H9 (cell line): ENCODE results near the gene PPP1CC. TPM values are rescaled to one million over a fixed set of nuclear protein-coding genes. Genes with fewer than 3 reads are reported as not detected.

Experiments used
- DNase-seq: peaks from one replicate; pipeline ENCODE4 v3.0.0-alpha.2; 2017
- H2AFZ ChIP-seq: one replicate; pipeline ENCODE4 v1.6.1; 2013; ENCODE audit warnings: mild to moderate bottlenecking, low read length, control low read depth, moderate library complexity
- H2AK5ac ChIP-seq: 2 replicates; pipeline ENCODE4 v1.6.1; 2013; ENCODE audit warnings: low read length, control low read depth, mixed read lengths; ENCODE audit not compliant: insufficient read length
- H2BK120ac ChIP-seq: one replicate; pipeline ENCODE4 v1.6.1; 2013; ENCODE audit warnings: low read depth, mild to moderate bottlenecking, low read length, control low read depth, inconsistent platforms; ENCODE audit not compliant: poor library complexity, severe bottlenecking
- H2BK12ac ChIP-seq: 2 replicates; pipeline ENCODE4 v1.6.1; 2013; ENCODE audit warnings: low read length, control low read depth, mixed read lengths, low read depth; ENCODE audit not compliant: insufficient read length
- H2BK15ac ChIP-seq: 2 replicates; pipeline ENCODE4 v1.6.1; 2013; ENCODE audit warnings: low read depth, low read length, control low read depth
- H2BK20ac ChIP-seq: one replicate; pipeline ENCODE4 v1.6.1; 2013; ENCODE audit warnings: low read depth, mild to moderate bottlenecking, low read length, control low read depth, inconsistent platforms; ENCODE audit not compliant: poor library complexity, severe bottlenecking
- H2BK5ac ChIP-seq: 2 replicates; pipeline ENCODE4 v1.6.1; 2013; ENCODE audit warnings: low read length, control low read depth, mixed read lengths; ENCODE audit not compliant: insufficient read length
- H3K14ac ChIP-seq: 2 replicates; pipeline ENCODE4 v1.6.1; 2013; ENCODE audit warnings: low read length, control low read depth; ENCODE audit not compliant: insufficient read depth
- H3K18ac ChIP-seq: 2 replicates; pipeline ENCODE4 v1.6.1; 2013; ENCODE audit warnings: low read depth, mild to moderate bottlenecking, mixed read lengths, low read length, control low read depth; ENCODE audit not compliant: insufficient read length
- H3K23ac ChIP-seq: 2 replicates; pipeline ENCODE4 v1.6.1; 2013; ENCODE audit warnings: low read length, control low read depth, mixed read lengths, low read depth; ENCODE audit not compliant: insufficient read length
- H3K23me2 ChIP-seq: 2 replicates; pipeline ENCODE4 v1.6.1; 2013; ENCODE audit warnings: low read depth, mild to moderate bottlenecking, mixed read lengths, low read length, control low read depth; ENCODE audit not compliant: insufficient read length, poor library complexity, severe bottlenecking
- H3K27ac ChIP-seq: 2 replicates; pipeline ENCODE4 v1.5.1; 2013; ENCODE audit warnings: low read length, control low read depth, mixed read lengths, low read depth; ENCODE audit not compliant: insufficient read length
- H3K27me3 ChIP-seq: 2 replicates; pipeline ENCODE4 v1.6.1; 2013; ENCODE audit warnings: low read length, control low read depth, inconsistent platforms; ENCODE audit not compliant: insufficient read depth
- H3K4ac ChIP-seq: 2 replicates; pipeline ENCODE4 v1.6.1; 2013; ENCODE audit warnings: low read depth, mild to moderate bottlenecking, control low read depth, inconsistent platforms, low read length, moderate library complexity
- H3K4me1 ChIP-seq: 2 replicates; pipeline ENCODE4 v1.6.1; 2013; ENCODE audit warnings: low read length, control low read depth, inconsistent platforms; ENCODE audit not compliant: insufficient read depth
- H3K4me2 ChIP-seq: 2 replicates; pipeline ENCODE4 v1.6.1; 2013; ENCODE audit warnings: low read length, control low read depth, mixed read lengths; ENCODE audit not compliant: insufficient read length, insufficient read depth
- H3K56ac ChIP-seq: 2 replicates; pipeline ENCODE4 v1.6.1; 2013; ENCODE audit warnings: low read depth, mild to moderate bottlenecking, mixed read lengths, low read length, control low read depth; ENCODE audit not compliant: insufficient read length
- H3K79me1 ChIP-seq: 2 replicates; pipeline ENCODE4 v1.6.1; 2013; ENCODE audit warnings: low read depth, mild to moderate bottlenecking, moderate library complexity, low read length, control low read depth, inconsistent platforms; ENCODE audit not compliant: insufficient read depth, poor library complexity, severe bottlenecking
- H3K79me2 ChIP-seq: 2 replicates; pipeline ENCODE4 v1.6.1; 2013; ENCODE audit warnings: low read length, control low read depth, inconsistent platforms; ENCODE audit not compliant: insufficient read depth
- H3K9ac ChIP-seq: 2 replicates; pipeline ENCODE4 v1.6.1; 2013; ENCODE audit warnings: low read length, control low read depth, mixed read lengths; ENCODE audit not compliant: insufficient read length; ENCODE audit errors: extremely low read depth
- H3K9me3 ChIP-seq: one replicate; pipeline ENCODE4 v1.6.1; 2013; ENCODE audit warnings: low read depth, low read length, inconsistent platforms; ENCODE audit not compliant: control insufficient read depth
- H3T11ph ChIP-seq: one replicate; pipeline ENCODE4 v1.6.1; 2013; ENCODE audit warnings: mild to moderate bottlenecking, low read length, control low read depth, inconsistent platforms
- H4K20me1 ChIP-seq: one replicate; pipeline ENCODE4 v1.6.1; 2013; ENCODE audit not compliant: control insufficient read depth, insufficient read length, insufficient read depth
- H4K5ac ChIP-seq: 2 replicates; pipeline ENCODE4 v1.6.1; 2013; ENCODE audit warnings: low read depth, mild to moderate bottlenecking, mixed read lengths, low read length, control low read depth; ENCODE audit not compliant: insufficient read length
- H4K8ac ChIP-seq: replicated peaks from 2 replicates; pipeline ENCODE4 v1.6.1; 2013; ENCODE audit warnings: low read length, control low read depth, mixed read lengths, low read depth; ENCODE audit not compliant: insufficient read length
- H4K91ac ChIP-seq: 2 replicates; pipeline ENCODE4 v1.6.1; 2013; ENCODE audit warnings: low read depth, mild to moderate bottlenecking, moderate library complexity, mixed read lengths, low read length, control low read depth; ENCODE audit not compliant: insufficient read length
- H3K27ac Mint-ChIP-seq, 3 experiments: 2 replicates in 2 of 3; 3 replicates in 1 of 3; pipeline ENCODE4 v1.8.0; 2020 to 2021; ENCODE audit warnings: mixed read lengths in 3 of 3, mild to moderate bottlenecking in 1 of 3, moderate library complexity in 1 of 3
- H3K27me3 Mint-ChIP-seq: 2 replicates; pipeline ENCODE4 v1.8.0; 2021; ENCODE audit warnings: low read depth, mild to moderate bottlenecking, moderate library complexity, mixed read lengths
- H3K36me3 Mint-ChIP-seq, 3 experiments: 2 replicates in 2 of 3; 3 replicates in 1 of 3; pipeline ENCODE4 v1.8.0; 2020 to 2021; ENCODE audit warnings: low read depth in 3 of 3, mixed read lengths in 3 of 3; ENCODE audit not compliant: insufficient read depth in 1 of 3
- H3K4me1 Mint-ChIP-seq, 2 experiments: 2 replicates each; pipeline ENCODE4 v1.8.0; 2020; ENCODE audit warnings: mixed read lengths in 2 of 2
- H3K4me3 Mint-ChIP-seq, 2 experiments: 2 replicates in 1 of 2; 3 replicates in 1 of 2; pipeline ENCODE4 v1.8.0; 2020 to 2021; ENCODE audit warnings: mild to moderate bottlenecking in 2 of 2, mixed read lengths in 2 of 2, moderate library complexity in 1 of 2
- H3K9me3 Mint-ChIP-seq, 2 experiments: 2 replicates in 1 of 2; 3 replicates in 1 of 2; pipeline ENCODE4 v1.8.0; 2020; ENCODE audit warnings: mild to moderate bottlenecking in 2 of 2, mixed read lengths in 2 of 2, moderate library complexity in 1 of 2
- CTCF ChIP-seq: fragments of 200-600 bp; sonication (generic); conservative IDR thresholded peaks from 3 replicates; pipeline ENCODE4 v1.8.0; 2021; ENCODE audit warnings: antibody characterized with exemption, mild to moderate bottlenecking
- WGBS: extraction: QIAGEN DNeasy Blood & Tissue Kit; methylation state at CpG from one replicate; pipeline ENCODE4 v1.1.7; 2013; ENCODE audit warnings: missing lambda C conversion rate, low lambda C conversion rate, mixed read lengths; ENCODE audit not compliant: insufficient read length; ENCODE audit errors: extremely low coverage; 5-methylcytosine and 5-hydroxymethylcytosine counted together
- total RNA-seq: library from RNA; stranded (reverse); gene quantifications from 2 replicates; pipeline ENCODE4 v1.2.1, GENCODE V29; 2021

PPP1CC gene
- total RNA-seq, 1 experiment from 2014 or later: 286 TPM

- Histone ChIP-seq H3K18ac (no peak overlapping the region), H3K56ac (no peak overlapping the region), H2BK15ac (no peak overlapping the region), H2BK20ac (no peak overlapping the region), H4K91ac (no peak overlapping the region), H2AK5ac (no peak overlapping the region), H3K23me2 (peaks cover 3% of the 10 kb centered on the region), H2BK12ac (no peak overlapping the region), H3K79me1 (peaks cover 5% of the 10 kb centered on the region), H2AFZ (no peak overlapping the region), H4K8ac (no peak overlapping the region), H3K14ac (no peak overlapping the region), H2BK120ac (no peak overlapping the region), H4K20me1 (no peaks in the 10 kb centered on the region), H3K4me2 (no peak overlapping the region), H3K27me3 (no peaks in the 10 kb centered on the region), H3K4ac (no peak overlapping the region), H3K23ac (no peak overlapping the region), H3K27ac (no peak overlapping the region), H2BK5ac (no peak overlapping the region), H3K9me3 (no peaks in the 10 kb centered on the region), H3K9ac (no peak overlapping the region), H4K5ac (no peak overlapping the region), H3T11ph (no peak overlapping the region), H3K4me1 (0 out of 2 replicates have a peak, but pooled peaks cover 3% of the 10 kb centered on the region), H3K79me2 (peaks cover 66% of the 10 kb centered on the region)
- Mint-ChIP-seq H3K27me3 (no peaks in the 10 kb centered on the region), H3K4me3 (no peak overlapping the region), H3K4me1 (peaks cover 20 to 29% of the 10 kb centered on the region in 2 experiments), H3K27ac (peak overlapping the region in 2 of 3 experiments; percentile 41 to 68; a peak in 3 of 7 replicates), H3K9me3 (no peaks in the 10 kb centered on the region), H3K36me3 (peaks cover 43 to 71% (median 65%) of the 10 kb centered on the region in 3 experiments)
- no peak for TF ChIP-seq CTCF
- DNase-seq: no peak
- WGBS: no CpG with 5 or more reads among the region's 1 CpG
These were observed 8.8 kb downstream of the PPP1CC start for GRCh38 chr12:110733900-110734299.
